Fibroblast of upper back skin (primary cell): ENCODE data around the gene UNC79.

Experiments used
- DNase-seq: peaks from one replicate; pipeline ENCODE4 v3.0.0-alpha.2; 2013

Gene UNC79

DNA sequence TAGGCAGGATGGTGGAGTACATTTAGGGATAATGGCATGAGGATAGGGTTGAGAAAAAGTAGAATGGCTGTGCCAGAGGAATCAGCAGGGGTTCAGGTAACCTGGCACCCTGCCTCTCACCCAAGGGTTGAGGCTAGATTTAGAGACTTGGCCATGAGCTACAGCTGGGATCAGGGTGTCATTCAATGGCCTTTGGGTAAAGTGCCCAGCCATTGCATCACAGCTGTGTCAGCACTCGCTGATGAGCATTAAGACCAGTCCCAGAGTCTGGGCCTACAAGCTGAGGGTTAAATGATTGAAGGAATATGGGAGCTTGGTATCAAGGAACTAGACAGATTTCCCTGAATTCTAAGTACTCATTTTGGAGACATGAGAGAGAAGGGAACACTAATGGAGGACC is 243.6 kb downstream of the UNC79 start:
- DNase-seq, result no peak

DNA sequence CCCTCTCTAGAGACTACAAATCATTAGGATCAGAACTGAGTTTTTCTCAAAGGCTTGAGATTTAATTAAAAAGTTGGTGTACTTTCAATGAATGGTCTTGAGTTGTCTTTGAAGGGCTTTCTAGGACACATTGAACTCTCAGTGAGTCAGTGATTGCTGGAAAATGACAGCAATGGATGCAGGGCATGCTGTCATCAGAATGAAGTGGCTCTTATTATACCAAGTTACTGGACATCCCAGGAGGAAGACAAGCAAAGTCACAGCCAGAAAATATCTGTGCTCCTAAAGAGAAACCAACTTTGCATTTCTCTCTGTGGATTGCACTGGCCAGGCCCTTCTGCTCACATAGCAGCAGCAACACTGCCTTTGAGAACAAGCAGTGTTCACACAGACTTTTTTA is 244.9 kb downstream of the UNC79 start:
- DNase-seq, result no peak

DNA sequence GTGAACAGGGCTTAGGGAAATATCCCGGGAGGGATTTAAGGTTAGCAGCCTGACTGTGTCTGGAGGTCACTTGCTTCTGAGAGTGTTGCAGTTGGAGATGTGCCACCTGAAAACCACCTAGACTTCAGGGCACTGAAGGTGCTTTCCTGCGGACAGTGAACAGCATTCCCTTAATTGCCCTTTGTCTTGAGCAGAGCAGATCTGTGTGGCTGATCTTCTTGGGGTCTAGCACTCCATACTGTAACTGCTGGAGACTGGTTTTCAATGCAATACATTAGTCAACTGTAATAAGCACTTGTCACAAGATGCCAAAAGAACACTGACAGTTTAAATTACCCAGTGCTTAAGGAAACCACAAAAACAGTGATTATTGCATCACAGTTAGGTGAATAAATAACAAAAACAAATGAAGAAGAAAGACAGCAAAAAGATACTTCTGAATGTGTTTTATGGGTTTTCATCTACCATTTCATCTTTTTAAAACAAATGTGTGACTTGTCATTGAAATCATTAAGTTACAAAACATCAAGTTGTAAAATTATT is 245.7 kb downstream of the UNC79 start:
- DNase-seq, result no peak

DNA sequence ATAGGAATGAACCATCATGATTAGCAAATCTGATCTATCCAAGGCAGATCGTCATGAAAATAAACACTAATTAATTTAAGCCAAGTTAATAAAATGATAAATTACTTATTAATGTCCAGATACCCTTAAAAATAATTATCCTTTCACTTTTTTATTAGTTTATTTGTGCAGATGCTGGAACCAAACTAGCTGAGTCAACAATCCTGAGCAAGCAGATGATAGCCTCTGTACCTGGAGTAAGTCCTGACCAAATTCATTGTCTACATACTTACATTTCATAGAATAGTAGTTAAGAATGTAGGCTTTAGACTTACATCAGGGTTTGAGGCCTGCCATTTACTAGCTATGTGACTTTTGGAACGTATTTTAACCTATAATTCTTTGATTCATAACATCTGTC is 251.7 kb downstream of the UNC79 start:
- no peak for DNase-seq

DNA sequence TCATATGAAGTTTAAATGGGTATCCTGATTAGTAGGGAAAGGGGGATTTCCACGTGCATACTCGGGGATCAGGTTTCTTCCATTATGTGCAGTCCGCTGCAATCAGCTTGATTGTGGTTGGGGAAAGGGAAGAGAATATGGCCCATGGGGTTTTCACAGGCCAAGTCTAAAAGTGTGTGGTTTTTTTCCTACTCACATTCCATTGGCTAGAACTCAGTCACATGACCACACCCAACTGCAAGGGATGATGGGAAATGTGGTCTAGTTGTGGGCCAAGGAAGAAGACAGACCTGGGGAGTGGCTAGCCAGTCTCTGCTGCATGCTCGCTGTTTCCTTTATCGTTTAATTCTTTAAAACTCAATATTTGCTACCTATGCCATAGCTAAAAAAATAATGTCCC is 252.5 kb downstream of the UNC79 start:
- DNase-seq, result no peak

DNA sequence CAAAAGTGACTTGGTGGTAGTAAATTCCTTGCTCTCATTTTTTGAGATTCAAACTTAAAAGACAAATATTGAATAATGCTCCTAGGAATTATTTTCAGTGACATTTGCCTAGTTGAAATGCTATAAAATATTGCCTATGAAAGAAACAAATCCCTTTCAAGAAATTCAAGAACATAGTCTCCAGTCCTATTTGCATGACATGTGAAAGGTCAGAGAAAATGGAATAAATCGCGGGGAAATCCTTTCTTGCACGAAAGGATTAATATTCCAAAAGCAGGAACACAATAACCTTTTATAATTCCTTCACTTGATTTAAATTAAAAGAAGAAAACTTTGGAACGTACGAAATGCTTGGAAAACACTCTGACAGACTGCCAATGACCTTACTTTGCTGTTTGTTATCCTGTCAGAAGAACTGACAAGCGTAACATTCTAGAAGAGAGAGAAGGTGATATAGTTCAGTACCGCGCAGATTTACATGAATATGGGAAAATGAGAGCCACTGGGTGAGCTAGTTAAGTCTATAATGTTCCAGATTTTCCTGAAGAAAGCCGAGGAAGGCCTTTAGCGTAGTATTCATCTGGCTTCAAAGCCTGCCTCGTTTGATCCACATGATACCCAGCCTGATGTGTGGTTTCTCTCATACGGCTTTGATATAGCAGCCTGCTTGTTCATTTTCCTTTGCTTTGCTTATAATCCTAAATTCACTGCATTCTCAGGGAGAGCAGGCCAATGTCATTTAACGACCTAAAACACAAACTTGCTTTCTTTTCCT is 254.6 kb downstream of the UNC79 start:
- DNase-seq, result no peak

DNA sequence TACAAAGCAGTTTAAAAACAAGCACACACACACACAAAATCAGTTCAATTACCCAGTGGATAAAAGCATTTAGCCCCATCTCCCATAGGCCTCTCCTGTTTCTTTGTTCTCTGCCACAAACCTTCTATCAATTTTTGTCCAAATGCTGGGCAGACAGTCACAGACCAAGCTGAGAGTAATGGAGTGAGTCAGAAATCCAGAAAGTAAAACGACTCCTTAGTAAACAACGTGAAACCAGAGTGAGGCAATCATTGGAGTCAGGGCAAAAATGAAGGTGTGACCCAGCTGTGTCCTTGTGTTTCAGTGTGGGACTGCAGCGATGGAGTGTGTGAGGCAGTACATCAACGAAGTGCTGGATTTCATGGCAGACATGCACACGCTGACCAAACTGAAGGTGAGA is 255.5 kb downstream of the UNC79 start:
- no peak for DNase-seq

DNA sequence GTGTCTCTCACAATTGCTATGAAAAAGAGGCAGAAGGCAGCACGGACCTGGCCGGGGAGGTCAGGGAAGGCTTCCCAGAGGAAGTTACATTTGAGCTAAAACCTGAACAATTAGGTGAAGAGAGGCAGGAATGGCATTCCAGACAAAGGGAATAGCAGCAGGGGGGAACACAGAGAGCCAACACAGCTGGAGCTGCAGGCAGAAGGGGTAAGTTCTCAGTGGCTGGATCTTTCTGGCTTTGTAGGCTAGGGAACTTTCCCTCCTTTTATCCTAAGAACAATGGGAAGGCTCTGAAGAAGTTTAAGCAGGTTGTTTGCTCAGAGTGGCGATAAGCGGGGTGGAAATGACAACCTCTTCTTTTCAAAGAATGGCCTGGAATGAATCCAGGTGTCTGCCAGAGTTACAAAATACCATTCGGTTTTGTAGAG is 257.5 kb downstream of the UNC79 start:
- DNase-seq, result no peak

DNA sequence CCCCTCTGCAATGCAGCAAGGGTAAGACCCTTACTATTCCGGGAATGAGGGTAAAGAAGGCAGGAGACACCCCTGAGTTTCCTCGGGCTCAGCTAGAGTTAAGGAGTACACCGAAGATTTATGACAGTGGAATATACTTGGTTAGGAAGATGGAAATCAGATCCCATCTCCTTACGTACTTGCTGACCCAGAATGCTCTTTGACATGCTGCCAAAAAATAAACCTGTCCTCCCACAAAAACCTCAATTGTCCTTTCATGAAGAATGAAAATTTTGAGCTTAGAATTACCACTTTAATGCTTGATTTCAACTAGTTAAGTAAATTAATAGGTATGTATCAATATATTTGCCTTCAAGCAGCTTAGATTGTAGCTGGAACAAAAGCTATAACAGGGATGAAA is 258.1 kb downstream of the UNC79 start:
- DNase-seq, result no peak

DNA sequence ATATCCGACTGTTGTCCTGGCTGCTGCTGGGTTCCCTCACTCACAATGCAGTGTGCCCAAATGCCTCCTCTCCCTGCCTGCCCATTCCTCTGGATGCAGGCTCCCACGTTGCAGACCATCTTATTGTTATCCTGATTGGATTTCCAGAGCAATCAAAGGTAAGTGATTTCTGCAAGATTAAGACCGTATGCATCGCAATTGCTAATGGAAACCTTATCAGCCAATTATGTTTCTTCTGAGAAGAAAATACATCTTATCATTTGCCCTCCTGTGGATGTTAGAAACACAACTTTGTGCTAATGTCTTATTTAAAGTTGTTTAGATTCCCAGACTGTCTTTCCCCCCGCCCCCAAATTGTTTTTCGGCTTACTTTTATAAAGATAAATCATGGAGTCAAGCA is 259.4 kb downstream of the UNC79 start:
- DNase-seq, result no peak

DNA sequence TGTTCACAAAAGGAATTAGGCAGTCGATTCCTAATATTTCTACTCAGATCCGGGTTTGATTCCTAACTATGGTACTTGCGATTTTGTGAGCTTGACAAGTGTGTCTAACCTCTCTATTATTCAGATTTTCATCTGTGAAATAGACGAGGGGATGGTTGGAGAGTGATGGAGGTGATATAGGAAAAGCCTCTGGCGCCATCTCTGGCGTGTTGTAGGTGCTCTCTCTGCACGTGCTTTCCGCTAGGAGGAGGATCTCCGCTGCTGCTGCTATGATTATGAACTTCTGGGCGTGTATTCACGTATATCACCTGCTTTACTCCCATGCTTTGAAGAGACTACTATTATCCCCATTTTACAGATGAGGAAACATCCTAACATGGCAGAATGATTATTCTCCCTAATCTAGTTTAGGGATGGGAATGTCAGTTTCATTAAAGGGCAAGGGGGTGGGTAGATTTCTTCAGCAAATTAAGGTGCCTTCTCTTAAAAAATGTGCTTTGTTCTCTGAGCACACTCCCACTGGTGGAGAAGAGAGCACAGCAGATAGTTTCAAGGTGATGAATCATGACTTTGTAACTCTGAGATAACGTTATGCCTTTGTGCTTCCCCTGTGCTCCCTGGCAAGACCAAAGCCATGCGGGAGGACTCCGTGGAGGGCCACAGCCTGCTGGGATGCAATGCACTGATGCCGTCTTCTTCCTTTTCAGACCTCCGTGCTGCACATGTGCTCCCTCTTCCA is 260.5 kb downstream of the UNC79 start:
- DNase-seq, result no peak

DNA sequence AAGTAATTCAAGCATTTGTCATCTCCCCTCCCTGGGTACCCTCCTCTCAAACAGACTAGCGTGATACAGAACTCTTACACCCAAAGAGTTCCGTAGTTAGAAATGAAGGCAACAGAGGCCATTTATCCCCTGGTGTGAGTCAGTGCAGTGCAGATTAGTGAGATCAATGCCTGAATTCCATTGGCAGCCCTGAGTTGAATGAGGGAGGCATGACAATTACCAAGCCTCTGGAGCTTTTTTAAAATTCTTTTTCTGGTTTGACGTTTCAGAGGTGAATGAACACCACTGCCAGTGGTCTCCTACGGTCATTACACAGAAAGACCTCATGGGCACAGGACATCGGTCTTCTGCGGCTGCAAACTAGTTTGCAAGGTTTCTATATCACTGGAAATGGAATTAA is 263.2 kb downstream of the UNC79 start:
- no peak for DNase-seq

DNA sequence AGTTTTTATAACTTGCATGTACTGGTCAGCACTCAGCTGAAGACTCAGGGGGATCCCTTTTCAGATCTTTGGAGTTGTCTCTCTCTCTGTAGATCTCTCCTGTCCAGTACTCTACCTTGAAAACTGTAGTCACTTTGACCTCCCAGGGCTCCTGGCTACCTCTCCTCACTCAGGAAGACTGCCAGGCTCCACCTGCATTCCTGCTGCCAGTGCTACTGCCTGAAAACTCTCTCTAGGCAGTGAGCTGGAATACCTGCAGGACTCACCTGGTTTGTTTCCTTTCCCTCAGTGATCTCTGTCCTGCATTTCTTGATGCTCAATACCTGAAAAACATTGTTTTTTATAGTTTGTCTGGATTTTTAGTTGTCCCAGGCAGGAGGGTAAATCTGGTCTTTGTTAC is 270.2 kb downstream of the UNC79 start:
- no peak for DNase-seq

DNA sequence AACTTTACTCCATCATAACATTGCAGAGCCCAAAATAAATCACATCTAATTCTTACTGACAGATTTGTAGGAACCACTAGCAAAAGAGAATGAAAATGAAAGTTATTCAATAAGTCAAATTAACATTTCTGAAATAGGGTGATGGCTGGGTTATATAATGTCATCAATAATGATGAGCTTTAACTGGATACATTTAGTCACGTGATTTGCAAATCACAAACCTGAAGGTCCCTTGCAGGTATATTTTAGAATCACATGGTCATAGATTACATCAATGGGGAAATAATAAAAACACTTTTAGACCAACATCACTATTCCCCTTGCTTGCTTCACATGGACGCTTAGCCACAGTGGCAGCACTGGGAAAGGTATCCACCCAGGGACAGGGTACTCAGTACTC is 270.8 kb downstream of the UNC79 start:
- no peak for DNase-seq

DNA sequence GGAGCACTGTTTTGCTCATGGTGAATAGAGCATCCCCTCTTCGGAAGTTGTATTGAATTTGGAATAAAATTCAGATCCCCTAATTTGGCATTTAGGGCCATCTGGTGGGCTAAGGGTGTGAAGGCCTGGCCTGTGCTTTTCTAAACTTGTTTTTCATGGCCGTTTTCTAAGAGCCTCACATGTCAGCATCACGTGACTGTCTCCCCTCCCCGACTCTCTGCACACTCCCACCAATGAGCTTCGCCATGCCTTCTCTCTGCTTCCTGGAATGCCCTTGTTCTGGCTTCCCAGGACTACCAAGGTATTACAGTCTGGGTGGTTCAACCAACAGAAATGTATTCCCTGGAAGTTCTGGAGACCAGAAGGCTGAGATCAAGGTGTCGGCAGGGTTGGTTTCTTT is 272.2 kb downstream of the UNC79 start:
- no peak for DNase-seq

DNA sequence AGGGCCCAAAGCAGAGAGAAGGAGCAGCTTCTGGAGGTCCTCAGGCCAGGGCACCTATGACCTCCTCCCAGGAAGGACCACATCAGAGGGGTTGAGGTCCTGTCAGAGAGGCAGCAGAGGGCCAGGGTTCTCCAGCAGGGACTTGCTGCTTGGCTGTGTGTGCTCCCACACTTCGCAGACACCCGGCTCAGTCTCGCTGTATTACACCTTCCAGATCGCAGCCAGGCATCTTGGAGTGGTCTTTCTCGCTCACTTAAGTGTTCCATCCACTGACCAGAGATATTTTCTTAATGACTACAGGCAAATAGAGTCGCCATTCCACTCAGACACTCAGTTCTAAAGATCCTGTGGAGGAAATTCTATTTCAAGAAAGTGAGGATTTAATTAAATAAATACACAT is 273.2 kb downstream of the UNC79 start:
- DNase-seq, result no peak

DNA sequence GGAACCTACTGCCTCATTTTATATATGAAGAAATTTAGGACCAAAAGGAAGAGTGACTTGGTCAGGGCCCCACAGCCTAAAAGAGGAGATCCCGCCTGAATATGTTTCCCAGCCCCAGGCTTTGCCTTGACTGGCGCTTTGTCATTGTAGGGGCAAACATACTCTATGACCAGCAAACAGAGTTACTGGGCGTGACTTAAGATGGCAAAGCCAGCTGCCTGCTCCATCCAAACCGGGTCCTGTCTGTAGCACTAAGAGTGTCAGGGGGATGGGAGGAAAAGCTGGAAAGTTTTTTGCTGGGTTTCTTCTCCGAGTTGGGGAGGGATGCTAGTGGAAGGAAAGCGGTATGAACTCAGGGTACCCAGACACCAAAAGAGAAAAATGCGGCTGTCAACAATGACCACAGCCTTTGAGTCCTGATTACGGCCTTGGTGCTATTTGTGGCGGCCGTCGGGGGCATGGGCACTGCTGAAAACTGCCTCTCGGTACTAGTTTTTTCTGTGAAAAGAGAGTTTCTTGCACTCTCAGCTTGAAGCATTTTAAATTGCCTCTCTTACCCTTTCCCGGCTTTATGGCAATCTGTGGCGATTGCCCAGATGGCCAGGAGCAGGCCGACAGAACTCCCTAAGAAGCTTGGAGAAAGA is 274.9 kb downstream of the UNC79 start:
- no peak for DNase-seq

DNA sequence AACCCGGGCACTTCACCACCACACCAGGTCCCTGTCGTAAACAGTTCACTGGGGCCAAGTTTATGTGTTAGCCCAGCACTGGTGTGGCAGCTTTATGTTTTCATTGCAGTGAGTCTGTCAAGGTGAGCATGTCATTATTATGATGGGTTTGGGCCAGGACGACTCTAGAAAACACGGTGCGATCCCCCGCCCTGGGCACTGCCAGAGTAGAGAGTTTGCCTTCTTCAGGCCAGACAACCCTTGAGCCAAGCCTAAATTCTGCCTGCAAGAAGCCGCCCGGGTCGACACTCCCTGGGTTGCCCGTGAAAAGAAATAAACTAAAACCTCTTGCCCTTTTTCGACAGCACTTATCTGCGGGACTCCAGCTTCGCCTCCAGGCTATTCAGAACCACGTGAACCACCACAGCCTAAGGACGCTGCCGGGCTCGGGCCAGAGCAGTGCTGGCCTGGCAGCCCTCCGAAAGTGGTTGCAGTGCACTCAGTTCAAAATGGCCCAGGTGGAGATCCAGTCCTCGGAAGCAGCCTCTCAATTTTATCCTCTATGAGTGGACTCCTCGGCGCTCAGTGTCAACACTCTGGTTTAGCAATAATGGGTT is 275.7 kb downstream of the UNC79 start:
- no peak for DNase-seq

DNA sequence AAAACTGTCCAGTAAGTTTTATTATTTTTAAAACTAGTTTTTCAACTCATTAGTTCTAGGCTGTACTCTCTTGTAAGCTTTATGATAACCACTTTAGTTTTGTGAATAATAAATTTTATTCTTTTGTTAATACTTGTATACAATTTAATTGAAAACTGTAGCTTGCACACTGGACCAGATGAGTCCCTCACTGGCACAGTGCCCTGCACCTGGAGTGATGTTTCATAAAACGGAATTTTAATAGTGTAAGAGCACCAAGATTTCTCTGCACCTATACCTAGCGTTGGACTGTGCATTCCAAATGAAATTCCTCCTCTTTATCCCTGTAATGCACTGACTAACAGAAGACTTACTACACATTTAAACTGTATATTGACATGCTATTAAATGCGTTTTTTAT is 276.7 kb downstream of the UNC79 start:
- no peak for DNase-seq

DNA sequence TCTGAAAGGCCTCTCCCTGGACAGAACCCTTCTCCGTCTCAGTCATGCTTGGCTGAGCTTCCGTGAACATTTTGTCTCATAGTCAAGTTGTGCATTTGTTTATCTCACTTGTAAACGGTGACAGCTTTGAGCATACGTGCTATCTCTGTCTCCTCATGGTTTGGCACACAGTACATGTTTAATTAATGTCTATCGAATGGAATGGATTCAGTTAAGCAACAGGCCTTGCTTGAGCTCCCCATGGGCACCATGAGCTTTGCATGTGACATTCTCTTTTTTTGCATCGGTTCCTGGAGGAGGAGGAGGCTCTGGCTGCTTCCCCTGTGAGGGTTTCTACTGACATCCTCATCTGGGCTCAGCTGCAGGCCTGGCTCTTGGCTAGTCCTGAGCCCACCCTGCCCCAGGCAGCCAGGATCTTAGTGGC is 277.6 kb downstream of the UNC79 start:
- DNase-seq, result no peak

DNA sequence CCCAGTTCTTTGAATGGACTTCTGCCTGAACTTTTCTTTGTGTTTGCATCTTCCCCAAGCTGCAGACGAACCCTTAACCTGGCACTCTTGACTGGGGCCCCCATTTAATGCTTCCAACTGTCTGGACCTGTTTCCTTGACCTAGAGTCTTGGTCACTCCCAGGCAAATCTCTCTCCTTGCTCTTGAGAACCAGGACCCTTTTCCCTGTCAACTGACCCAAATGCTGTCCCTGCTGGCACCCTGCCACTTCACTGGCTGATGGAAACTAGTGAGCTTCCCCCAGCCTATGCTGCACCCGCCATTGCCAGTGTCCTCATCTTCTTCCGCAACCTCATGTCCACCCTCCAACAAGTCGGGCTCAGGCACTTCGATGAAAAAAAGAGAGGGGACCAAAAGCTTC is 278.1 kb downstream of the UNC79 start:
- no peak for DNase-seq

DNA sequence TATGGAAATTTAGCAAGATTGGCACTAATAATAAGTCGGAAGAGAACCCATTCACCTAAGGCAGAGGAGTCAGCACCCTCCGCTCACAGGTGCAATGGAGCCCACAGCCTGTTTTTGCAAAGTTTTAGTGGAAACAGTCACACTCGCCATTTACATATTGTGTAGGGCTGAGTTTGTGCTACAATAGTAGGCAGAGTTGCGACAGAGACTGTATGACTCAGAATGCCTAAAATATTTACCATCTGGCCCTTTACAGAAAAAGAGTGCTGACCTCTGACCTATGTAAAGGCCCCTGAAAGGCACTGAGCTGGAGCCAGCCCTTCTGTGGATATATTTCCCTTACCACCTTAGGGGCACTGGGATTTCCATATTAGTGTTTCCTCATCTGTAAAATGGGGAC is 278.5 kb downstream of the UNC79 start:
- no peak for DNase-seq

DNA sequence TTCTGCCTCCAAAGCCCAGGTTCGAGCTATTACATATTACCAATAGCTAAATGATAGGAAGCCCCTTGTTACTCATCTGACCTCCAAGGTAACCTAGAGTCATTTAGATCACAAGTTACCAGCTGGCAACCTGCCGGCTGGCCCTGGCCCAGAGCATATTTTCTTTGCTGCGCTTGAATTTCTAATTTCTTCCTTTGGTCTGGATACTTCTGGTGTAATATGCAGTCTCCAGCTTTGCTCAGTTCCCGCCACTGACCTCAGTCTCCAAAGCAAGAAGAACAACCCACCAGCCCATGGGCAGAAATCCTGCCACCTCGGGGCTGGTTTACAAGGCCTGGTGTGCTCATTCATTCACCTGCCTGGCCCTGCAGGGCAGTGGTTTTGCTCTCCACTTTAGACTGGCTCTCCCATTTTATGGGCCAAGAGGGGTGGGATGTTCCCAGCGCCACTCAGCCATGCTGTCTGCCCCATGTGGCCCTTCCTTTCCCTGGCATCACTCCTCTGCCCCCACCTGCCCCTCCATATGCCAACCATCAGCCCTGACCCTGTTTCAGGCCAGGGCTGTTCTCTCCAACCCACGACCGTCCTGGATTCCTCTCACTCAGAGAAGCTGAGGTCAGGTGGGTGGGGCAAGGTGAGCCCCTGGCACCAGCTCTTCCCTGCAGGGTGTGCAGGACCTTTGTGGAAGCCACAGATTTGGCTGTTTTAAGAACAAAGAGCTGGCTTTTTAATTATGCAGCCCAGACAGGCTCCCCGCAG is 281.5 kb downstream of the UNC79 start:
- DNase-seq, result no peak
